ENCODE measurements around the gene EVI5L.
A peak's percentile ranks its signal among the peaks of the same experiment; 100 is the strongest.
"Not testable (repeated sequence)": the region's sequence is repeated elsewhere in the genome, so short reads cannot be mapped to it uniquely, and the experiment has no call there.

Gene EVI5L

GRCh38 chr19:7829561-7830271, at the start of gene EVI5L:
Gene EVI5L, plus strand, starts transcription at chr19:7830218. Its CDS starts 16,325 bp downstream, at chr19:7846543.
- TF ChIP-seq GATA1 (IDR thresholded peaks at IDR 0.05; ENCODE audit: low read depth, low read length) = no peak
- no peak for TF ChIP-seq POLR2A (IDR thresholded peaks at IDR 0.05; ENCODE audit: low read length)
- DNase-seq = peak; percentile 100

GRCh38 chr19:7781157-7781556, 48.9 kb upstream of the EVI5L start:
- no peak for DNase-seq
- no peak for TF ChIP-seq GATA1 (IDR thresholded peaks at IDR 0.05; ENCODE audit: low read depth, low read length)
- no peak for TF ChIP-seq POLR2A (IDR thresholded peaks at IDR 0.05; ENCODE audit: low read length)

GRCh38 chr19:7783991-7784423, 46.0 kb upstream of the EVI5L start:
- DNase-seq = no peak
- TF ChIP-seq POLR2A (IDR thresholded peaks at IDR 0.05; ENCODE audit: low read length) (no peak), GATA1 (IDR thresholded peaks at IDR 0.05; ENCODE audit: low read depth, low read length) (no peak)

- DNase-seq = no peak
- TF ChIP-seq GATA1 (IDR thresholded peaks at IDR 0.05; ENCODE audit: low read depth, low read length) = no peak
- TF ChIP-seq POLR2A (IDR thresholded peaks at IDR 0.05; ENCODE audit: low read length) = no peak
Observed at GRCh38 chr19:7784856-7785255, 45.2 kb upstream of the EVI5L start.

- TF ChIP-seq GATA1 (IDR thresholded peaks at IDR 0.05; ENCODE audit: low read depth, low read length) = no peak
- TF ChIP-seq POLR2A (IDR thresholded peaks at IDR 0.05; ENCODE audit: low read length) = no peak
- DNase-seq = no peak
Observed at GRCh38 chr19:7787141-7787540, 42.9 kb upstream of the EVI5L start.

- DNase-seq = no peak
- no peak for TF ChIP-seq POLR2A (IDR thresholded peaks at IDR 0.05; ENCODE audit: low read length)
- TF ChIP-seq GATA1 (IDR thresholded peaks at IDR 0.05; ENCODE audit: low read depth, low read length) = no peak
Observed at GRCh38 chr19:7787602-7788177, 42.3 kb upstream of the EVI5L start.

- TF ChIP-seq POLR2A (IDR thresholded peaks at IDR 0.05; ENCODE audit: low read length) = no peak
- TF ChIP-seq GATA1 (IDR thresholded peaks at IDR 0.05; ENCODE audit: low read depth, low read length) = no peak
- no peak for DNase-seq
Observed at GRCh38 chr19:7788178-7788932, 41.7 kb upstream of the EVI5L start.

GRCh38 chr19:7788933-7789323, 41.1 kb upstream of the EVI5L start:
- no peak for DNase-seq
- no peak for TF ChIP-seq POLR2A (IDR thresholded peaks at IDR 0.05; ENCODE audit: low read length)
- no peak for TF ChIP-seq GATA1 (IDR thresholded peaks at IDR 0.05; ENCODE audit: low read depth, low read length)

- DNase-seq = no peak
- TF ChIP-seq POLR2A (IDR thresholded peaks at IDR 0.05; ENCODE audit: low read length) (no peak), GATA1 (IDR thresholded peaks at IDR 0.05; ENCODE audit: low read depth, low read length) (no peak)
Observed at GRCh38 chr19:7789447-7789846, 40.6 kb upstream of the EVI5L start.

- TF ChIP-seq POLR2A (IDR thresholded peaks at IDR 0.05; ENCODE audit: low read length) = no peak
- TF ChIP-seq GATA1 (IDR thresholded peaks at IDR 0.05; ENCODE audit: low read depth, low read length) = no peak
Observed at GRCh38 chr19:7790416-7790815, 39.6 kb upstream of the EVI5L start.

GRCh38 chr19:7792281-7792680, 37.7 kb upstream of the EVI5L start:
- no peak for DNase-seq
- TF ChIP-seq GATA1 (IDR thresholded peaks at IDR 0.05; ENCODE audit: low read depth, low read length) (no peak), POLR2A (IDR thresholded peaks at IDR 0.05; ENCODE audit: low read length) (no peak)

More at GRCh38 chr19:7790416-7790815, 39.6 kb upstream of the EVI5L start:
- no peak for DNase-seq

- not testable (repeated sequence) for DNase-seq
Observed at GRCh38 chr19:7792701-7793100, 37.3 kb upstream of the EVI5L start.

GRCh38 chr19:7793493-7793892, 36.5 kb upstream of the EVI5L start:
- TF ChIP-seq GATA1 (IDR thresholded peaks at IDR 0.05; ENCODE audit: low read depth, low read length) (no peak), POLR2A (IDR thresholded peaks at IDR 0.05; ENCODE audit: low read length) (no peak)
- no peak for DNase-seq

- TF ChIP-seq POLR2A (IDR thresholded peaks at IDR 0.05; ENCODE audit: low read length) (no peak), GATA1 (IDR thresholded peaks at IDR 0.05; ENCODE audit: low read depth, low read length) (no peak)
- no peak for DNase-seq
Observed at GRCh38 chr19:7795555-7796161, 34.4 kb upstream of the EVI5L start.

All from erythroblast (primary cell).